Measurements from ENCODE around the gene TFAP2E. TPM values are rescaled to one million over a fixed set of nuclear protein-coding genes. Genes with fewer than 3 reads are reported as not detected.
A peak's percentile ranks its signal among the peaks of the same experiment; 100 is the strongest.

Gene TFAP2E
- total RNA-seq, 2 donors from 2014 or later: 3.2 to 4.5 TPM

GRCh38 chr1:35544976-35545375 lies 28.1 kb upstream of the TFAP2E start:
- H3K9me3 ChIP-seq (ENCODE audit: control insufficient read depth, low read length, poor library complexity, severe bottlenecking): no peaks in the 10 kb centered on the region
- Mint-ChIP-seq H3K4me1 (peaks cover 43% of the 10 kb centered on the region), H3K27ac (peak overlapping the region; percentile 88), H3K4me3 (peak overlapping the region; percentile 61), H3K36me3 (ENCODE audit: low read depth) (peaks cover 13% of the 10 kb centered on the region), H3K27me3 (no peaks in the 10 kb centered on the region)
- ATAC-seq: peak; percentile 89
- peak in 2 of 3 donors; percentile 40 to 50 for DNase-seq

- Mint-ChIP-seq H3K36me3 (ENCODE audit: low read depth) (peaks cover 13% of the 10 kb centered on the region), H3K27ac (no peak overlapping the region), H3K27me3 (no peaks in the 10 kb centered on the region), H3K4me1 (peaks cover 35% of the 10 kb centered on the region), H3K4me3 (no peak overlapping the region)
- ATAC-seq (no peak), DNase-seq (no peak)
- no peaks in the 10 kb centered on the region for H3K9me3 ChIP-seq (ENCODE audit: control insufficient read depth, low read length, poor library complexity, severe bottlenecking)
Observed at GRCh38 chr1:35546614-35547013, 26.5 kb upstream of the TFAP2E start.

- Mint-ChIP-seq H3K36me3 (ENCODE audit: low read depth) (no peaks in the 10 kb centered on the region), H3K4me1 (peaks cover 30% of the 10 kb centered on the region), H3K27me3 (no peaks in the 10 kb centered on the region), H3K4me3 (no peak overlapping the region), H3K27ac (no peak overlapping the region)
- ATAC-seq (no peak), DNase-seq (no peak)
- H3K9me3 ChIP-seq (ENCODE audit: control insufficient read depth, low read length, poor library complexity, severe bottlenecking): no peaks in the 10 kb centered on the region
Observed at GRCh38 chr1:35553851-35554250, 19.3 kb upstream of the TFAP2E start.

- H3K9me3 ChIP-seq (ENCODE audit: control insufficient read depth, low read length, poor library complexity, severe bottlenecking): no peaks in the 10 kb centered on the region
- Mint-ChIP-seq H3K27ac (peak overlapping the region; percentile 98), H3K4me1 (peaks cover 33% of the 10 kb centered on the region), H3K27me3 (no peaks in the 10 kb centered on the region), H3K36me3 (ENCODE audit: low read depth) (no peaks in the 10 kb centered on the region), H3K4me3 (peak overlapping the region; percentile 98)
- ATAC-seq (no peak), DNase-seq (no peak)
Observed at GRCh38 chr1:35554266-35555211, 18.6 kb upstream of the TFAP2E start.

GRCh38 chr1:35555212-35555584 lies 17.9 kb upstream of the TFAP2E start:
- no peaks in the 10 kb centered on the region for H3K9me3 ChIP-seq (ENCODE audit: control insufficient read depth, low read length, poor library complexity, severe bottlenecking)
- DNase-seq (no peak), ATAC-seq (no peak)
- Mint-ChIP-seq H3K27me3 (no peaks in the 10 kb centered on the region), H3K4me1 (peaks cover 36% of the 10 kb centered on the region), H3K4me3 (peak overlapping the region; percentile 98), H3K36me3 (ENCODE audit: low read depth) (no peaks in the 10 kb centered on the region), H3K27ac (peak overlapping the region; percentile 98)

GRCh38 chr1:35555601-35556477 lies 17.3 kb upstream of the TFAP2E start:
- Mint-ChIP-seq H3K27ac (peak overlapping the region; percentile 98), H3K27me3 (no peaks in the 10 kb centered on the region), H3K4me3 (peak overlapping the region; percentile 98), H3K36me3 (ENCODE audit: low read depth) (no peaks in the 10 kb centered on the region), H3K4me1 (peaks cover 37% of the 10 kb centered on the region)
- ATAC-seq (no peak), DNase-seq (no peak)
- H3K9me3 ChIP-seq (ENCODE audit: control insufficient read depth, low read length, poor library complexity, severe bottlenecking): no peaks in the 10 kb centered on the region

- DNase-seq: no peak
- H3K4me1 Mint-ChIP-seq: peaks cover 43% of the 10 kb centered on the region
- H3K4me3 Mint-ChIP-seq: peak overlapping the region; percentile 98
- ATAC-seq: peak; percentile 0
- H3K9me3 ChIP-seq (ENCODE audit: control insufficient read depth, low read length, poor library complexity, severe bottlenecking): no peaks in the 10 kb centered on the region
- H3K36me3 Mint-ChIP-seq (ENCODE audit: low read depth): peaks cover 2% of the 10 kb centered on the region
- no peaks in the 10 kb centered on the region for H3K27me3 Mint-ChIP-seq
- H3K27ac Mint-ChIP-seq: peak overlapping the region; percentile 98
Observed at GRCh38 chr1:35556484-35557117, 16.5 kb upstream of the TFAP2E start.

- DNase-seq (no peak), ATAC-seq (peak; percentile 71)
- peaks cover 2% of the 10 kb centered on the region for H3K36me3 Mint-ChIP-seq (ENCODE audit: low read depth)
- H3K27me3 Mint-ChIP-seq: no peaks in the 10 kb centered on the region
- H3K9me3 ChIP-seq (ENCODE audit: control insufficient read depth, low read length, poor library complexity, severe bottlenecking): no peaks in the 10 kb centered on the region
- peaks cover 48% of the 10 kb centered on the region for H3K4me1 Mint-ChIP-seq
- H3K27ac Mint-ChIP-seq: peak within 1 kb of the TSS; percentile 98
- H3K4me3 Mint-ChIP-seq: peak within 1 kb of the TSS; percentile 98
Observed at GRCh38 chr1:35557118-35557610, 15.9 kb upstream of the TFAP2E start, which contains the start of gene KIAA0319L. Gene KIAA0319L (minus strand): TSS chr1:35557403. CDS start chr1:35554491, 2,912 bp downstream.

GRCh38 chr1:35557611-35558373 lies 15.3 kb upstream of the TFAP2E start, which contains the start of gene NCDN:
Gene NCDN (plus strand): TSS chr1:35557799. CDS start chr1:35558191, 392 bp downstream.
- DNase-seq (peak; percentile 89 to 93 (median 93)), ATAC-seq (peak; percentile 92)
- H3K4me1 Mint-ChIP-seq: peaks cover 48% of the 10 kb centered on the region
- H3K4me3 Mint-ChIP-seq: peak within 1 kb of the TSS; percentile 98
- H3K27me3 Mint-ChIP-seq: no peaks in the 10 kb centered on the region
- H3K36me3 Mint-ChIP-seq (ENCODE audit: low read depth): peaks cover 2% of the 10 kb centered on the region
- H3K27ac Mint-ChIP-seq: peak within 1 kb of the TSS; percentile 98
- no peaks in the 10 kb centered on the region for H3K9me3 ChIP-seq (ENCODE audit: control insufficient read depth, low read length, poor library complexity, severe bottlenecking)

- Mint-ChIP-seq H3K27ac (peak overlapping the region; percentile 98), H3K36me3 (ENCODE audit: low read depth) (peaks cover 2% of the 10 kb centered on the region), H3K4me3 (peak overlapping the region; percentile 98), H3K4me1 (peaks cover 47% of the 10 kb centered on the region), H3K27me3 (no peaks in the 10 kb centered on the region)
- ATAC-seq: no peak
- no peak for DNase-seq
- H3K9me3 ChIP-seq (ENCODE audit: control insufficient read depth, low read length, poor library complexity, severe bottlenecking): no peaks in the 10 kb centered on the region
Observed at GRCh38 chr1:35558374-35559316, 14.5 kb upstream of the TFAP2E start.

- no peaks in the 10 kb centered on the region for H3K9me3 ChIP-seq (ENCODE audit: control insufficient read depth, low read length, poor library complexity, severe bottlenecking)
- ATAC-seq: peak; percentile 32
- peaks cover 51% of the 10 kb centered on the region for H3K4me1 Mint-ChIP-seq
Observed at GRCh38 chr1:35559317-35559944, 13.7 kb upstream of the TFAP2E start.

More at GRCh38 chr1:35559317-35559944, 13.7 kb upstream of the TFAP2E start:
- H3K36me3 Mint-ChIP-seq (ENCODE audit: low read depth): peaks cover 2% of the 10 kb centered on the region
- no peak for DNase-seq
- H3K27ac Mint-ChIP-seq: peak overlapping the region; percentile 98
- H3K27me3 Mint-ChIP-seq: no peaks in the 10 kb centered on the region
- peak overlapping the region; percentile 76 for H3K4me3 Mint-ChIP-seq

Measured in T-helper 17 cell (primary cell).